ENCODE data around the gene RPL9.
"Not testable (repeated sequence)": the region's sequence is repeated elsewhere in the genome, so short reads cannot be mapped to it uniquely, and the experiment has no call there.

RPL9 gene

GRCh38 chr4:39466747-39467146 lies 8.0 kb upstream of the RPL9 start:
- DNase-seq (ENCODE audit: low read depth): no peak

GRCh38 chr4:39464886-39465501 lies 6.3 kb upstream of the RPL9 start:
- DNase-seq (ENCODE audit: low read depth): no peak

- not testable (repeated sequence) for DNase-seq (ENCODE audit: low read depth)
Measured at GRCh38 chr4:39458161-39458504, 589 bp downstream of the RPL9 start.

GRCh38 chr4:39456946-39457763 lies 1.6 kb downstream of the RPL9 start:
- DNase-seq (ENCODE audit: low read depth): no peak

GRCh38 chr4:39455486-39455885 lies 3.2 kb downstream of the RPL9 start:
- DNase-seq (ENCODE audit: low read depth): no peak

- no peak for DNase-seq (ENCODE audit: low read depth)
Measured at GRCh38 chr4:39453738-39454137, 5.0 kb downstream of the RPL9 start.

- no peak for DNase-seq (ENCODE audit: low read depth)
Measured at GRCh38 chr4:39452860-39453587, 5.7 kb downstream of the RPL9 start.

- no peak for DNase-seq (ENCODE audit: low read depth)
Measured at GRCh38 chr4:39452153-39452859, 6.4 kb downstream of the RPL9 start.

- no peak for DNase-seq (ENCODE audit: low read depth)
Measured at GRCh38 chr4:39451423-39452023, 7.2 kb downstream of the RPL9 start.

GRCh38 chr4:39450618-39451017 lies 8.1 kb downstream of the RPL9 start:
- no peak for DNase-seq (ENCODE audit: low read depth)

- no peak for DNase-seq (ENCODE audit: low read depth)
Measured at GRCh38 chr4:39446842-39447573, 11.7 kb downstream of the RPL9 start.

GRCh38 chr4:39446483-39446841 lies 12.3 kb downstream of the RPL9 start:
- no peak for DNase-seq (ENCODE audit: low read depth)

- no peak for DNase-seq (ENCODE audit: low read depth)
Measured at GRCh38 chr4:39442998-39443397, 15.7 kb downstream of the RPL9 start.

- no peak for DNase-seq (ENCODE audit: low read depth)
Measured at GRCh38 chr4:39441593-39441992, 17.1 kb downstream of the RPL9 start.

- DNase-seq (ENCODE audit: low read depth): no peak
Measured at GRCh38 chr4:39435659-39436563, 22.8 kb downstream of the RPL9 start.

- no peak for DNase-seq (ENCODE audit: low read depth)
Measured at GRCh38 chr4:39433878-39434492, 24.7 kb downstream of the RPL9 start.

- no peak for DNase-seq (ENCODE audit: low read depth)
Measured at GRCh38 chr4:39429476-39430334, 29.0 kb downstream of the RPL9 start.

- DNase-seq (ENCODE audit: low read depth): no peak
Measured at GRCh38 chr4:39427520-39428114, 31.1 kb downstream of the RPL9 start.

- DNase-seq (ENCODE audit: low read depth): no peak
Measured at GRCh38 chr4:39426728-39427127, 32.0 kb downstream of the RPL9 start.

All from stimulated activated CD4-positive, alpha-beta T cell treated with anti-CD3 and anti-CD28 coated beads, Interleukin-2, amount 100 ng/mL, for 4 hours (primary cell).